ENCODE data around the gene NINL. TPM values are rescaled to one million over a fixed set of nuclear protein-coding genes. Genes with fewer than 3 reads are reported as not detected.

NINL gene
- total RNA-seq, 1 experiment from 2014 or later = 0.19 TPM

- H2AFZ ChIP-seq (ENCODE audit: low read length) = no peak overlapping the region
- DNase-seq = no peak
- no peak overlapping the region for H3K27ac ChIP-seq (ENCODE audit: low read length)
- H3K4me3 ChIP-seq (ENCODE audit: low read length) = no peak overlapping the region
- H3K79me2 ChIP-seq (ENCODE audit: low read length) = peaks cover 7% of the 10 kb centered on the region; the same call in 1 of the 2 replicates
- H4K20me1 ChIP-seq (ENCODE audit: insufficient read depth, low read depth, low read length) = no peaks in the 10 kb centered on the region
- peaks cover 65% of the 10 kb centered on the region for H3K36me3 ChIP-seq (ENCODE audit: insufficient read depth, low read length)
- no peaks in the 10 kb centered on the region for H3K27me3 ChIP-seq (ENCODE audit: low read length)
- peaks cover 1% of the 10 kb centered on the region for H3K4me1 ChIP-seq (ENCODE audit: low read length)
- no peaks in the 10 kb centered on the region for H3K9me2 ChIP-seq (replicated peaks; ENCODE audit: insufficient read depth, low read length)
- no peak overlapping the region for H3K4me2 ChIP-seq (ENCODE audit: low read depth, low read length, poor library complexity, severe bottlenecking)
- H3K9ac ChIP-seq (ENCODE audit: low read length) = no peak overlapping the region
- H3K9me3 ChIP-seq (ENCODE audit: low read length) = no peaks in the 10 kb centered on the region
These were observed 140.8 kb downstream of the NINL start for GRCh38 chr20:25444556-25444955.

GRCh38 chr20:25439328-25439727 is 146.0 kb downstream of the NINL start:
- H4K20me1 ChIP-seq (ENCODE audit: insufficient read depth, low read depth, low read length) = no peaks in the 10 kb centered on the region
- H3K27ac ChIP-seq (ENCODE audit: low read length) = peak overlapping the region; percentile 35
- H3K4me3 ChIP-seq (ENCODE audit: low read length) = no peak overlapping the region
- H3K4me2 ChIP-seq (ENCODE audit: low read depth, low read length, poor library complexity, severe bottlenecking) = peak overlapping the region; percentile 26
- no peak overlapping the region for H2AFZ ChIP-seq (ENCODE audit: low read length)
- H3K36me3 ChIP-seq (ENCODE audit: insufficient read depth, low read length) = peaks cover 45% of the 10 kb centered on the region
- H3K79me2 ChIP-seq (ENCODE audit: low read length) = peaks cover 8% of the 10 kb centered on the region
- no peak overlapping the region for H3K9ac ChIP-seq (ENCODE audit: low read length)
- DNase-seq = peak; percentile 77
- H3K9me2 ChIP-seq (replicated peaks; ENCODE audit: insufficient read depth, low read length) = no peaks in the 10 kb centered on the region
- no peaks in the 10 kb centered on the region for H3K27me3 ChIP-seq (ENCODE audit: low read length)
- H3K9me3 ChIP-seq (ENCODE audit: low read length) = no peaks in the 10 kb centered on the region
- H3K4me1 ChIP-seq (ENCODE audit: low read length) = peaks cover 18% of the 10 kb centered on the region

GRCh38 chr20:25437153-25437581 is 148.2 kb downstream of the NINL start:
- Histone ChIP-seq H3K4me1 (ENCODE audit: low read length) (peaks cover 18% of the 10 kb centered on the region), H3K4me2 (ENCODE audit: low read depth, low read length, poor library complexity, severe bottlenecking) (no peak overlapping the region), H3K36me3 (ENCODE audit: insufficient read depth, low read length) (peaks cover 44% of the 10 kb centered on the region; the same call in 1 of the 2 replicates)

GRCh38 chr20:25424536-25424935 is 160.8 kb downstream of the NINL start:
- H3K4me2 ChIP-seq (ENCODE audit: low read depth, low read length, poor library complexity, severe bottlenecking) = no peak overlapping the region
- no peak overlapping the region for H2AFZ ChIP-seq (ENCODE audit: low read length)
- peaks cover 8% of the 10 kb centered on the region; the same call in 1 of the 2 replicates for H3K79me2 ChIP-seq (ENCODE audit: low read length)
- H4K20me1 ChIP-seq (ENCODE audit: insufficient read depth, low read depth, low read length) = no peaks in the 10 kb centered on the region
- H3K27ac ChIP-seq (ENCODE audit: low read length) = no peak overlapping the region
- H3K4me3 ChIP-seq (ENCODE audit: low read length) = no peak overlapping the region
- no peaks in the 10 kb centered on the region for H3K4me1 ChIP-seq (ENCODE audit: low read length)
- H3K36me3 ChIP-seq (ENCODE audit: insufficient read depth, low read length) = peaks cover 60% of the 10 kb centered on the region
- no peaks in the 10 kb centered on the region for H3K9me2 ChIP-seq (replicated peaks; ENCODE audit: insufficient read depth, low read length)
- DNase-seq = no peak
- no peak overlapping the region for H3K9ac ChIP-seq (ENCODE audit: low read length)
- H3K9me3 ChIP-seq (ENCODE audit: low read length) = no peaks in the 10 kb centered on the region
- no peaks in the 10 kb centered on the region for H3K27me3 ChIP-seq (ENCODE audit: low read length)

More at GRCh38 chr20:25437153-25437581, 148.2 kb downstream of the NINL start:
- no peak for DNase-seq
- H2AFZ ChIP-seq (ENCODE audit: low read length) = no peak overlapping the region
- H3K9me3 ChIP-seq (ENCODE audit: low read length) = no peaks in the 10 kb centered on the region
- no peak overlapping the region for H3K9ac ChIP-seq (ENCODE audit: low read length)
- no peak overlapping the region for H3K4me3 ChIP-seq (ENCODE audit: low read length)
- no peaks in the 10 kb centered on the region for H4K20me1 ChIP-seq (ENCODE audit: insufficient read depth, low read depth, low read length)
- H3K79me2 ChIP-seq (ENCODE audit: low read length) = peaks cover 8% of the 10 kb centered on the region
- H3K27me3 ChIP-seq (ENCODE audit: low read length) = no peaks in the 10 kb centered on the region
- no peak overlapping the region for H3K27ac ChIP-seq (ENCODE audit: low read length)
- H3K9me2 ChIP-seq (replicated peaks; ENCODE audit: insufficient read depth, low read length) = no peaks in the 10 kb centered on the region

- Histone ChIP-seq H3K9me2 (replicated peaks; ENCODE audit: insufficient read depth, low read length) (no peaks in the 10 kb centered on the region), H3K4me1 (ENCODE audit: low read length) (no peaks in the 10 kb centered on the region), H3K27me3 (ENCODE audit: low read length) (no peaks in the 10 kb centered on the region), H4K20me1 (ENCODE audit: insufficient read depth, low read depth, low read length) (no peaks in the 10 kb centered on the region), H3K9ac (ENCODE audit: low read length) (no peak overlapping the region), H2AFZ (ENCODE audit: low read length) (no peak overlapping the region), H3K36me3 (ENCODE audit: insufficient read depth, low read length) (peaks cover 59% of the 10 kb centered on the region), H3K4me2 (ENCODE audit: low read depth, low read length, poor library complexity, severe bottlenecking) (no peak overlapping the region), H3K9me3 (ENCODE audit: low read length) (no peaks in the 10 kb centered on the region), H3K27ac (ENCODE audit: low read length) (no peak overlapping the region), H3K4me3 (ENCODE audit: low read length) (no peak overlapping the region), H3K79me2 (ENCODE audit: low read length) (peaks cover 21% of the 10 kb centered on the region)
- no peak for DNase-seq
These were observed 163.3 kb downstream of the NINL start for GRCh38 chr20:25422032-25422431.

- Histone ChIP-seq H3K36me3 (ENCODE audit: insufficient read depth, low read length) (peaks cover 59% of the 10 kb centered on the region), H3K27me3 (ENCODE audit: low read length) (no peaks in the 10 kb centered on the region), H3K4me3 (ENCODE audit: low read length) (no peak overlapping the region), H3K9ac (ENCODE audit: low read length) (no peak overlapping the region), H3K4me1 (ENCODE audit: low read length) (no peaks in the 10 kb centered on the region), H4K20me1 (ENCODE audit: insufficient read depth, low read depth, low read length) (no peaks in the 10 kb centered on the region), H3K9me3 (ENCODE audit: low read length) (no peaks in the 10 kb centered on the region), H3K4me2 (ENCODE audit: low read depth, low read length, poor library complexity, severe bottlenecking) (no peak overlapping the region), H3K79me2 (ENCODE audit: low read length) (peaks cover 17% of the 10 kb centered on the region), H3K9me2 (replicated peaks; ENCODE audit: insufficient read depth, low read length) (no peaks in the 10 kb centered on the region), H2AFZ (ENCODE audit: low read length) (no peak overlapping the region), H3K27ac (ENCODE audit: low read length) (no peak overlapping the region)
- no peak for DNase-seq
These were observed 164.2 kb downstream of the NINL start for GRCh38 chr20:25421102-25421501.

GRCh38 chr20:25418776-25419175 is 166.6 kb downstream of the NINL start:
- Histone ChIP-seq H3K27ac (ENCODE audit: low read length) (no peak overlapping the region), H3K9me2 (replicated peaks; ENCODE audit: insufficient read depth, low read length) (no peaks in the 10 kb centered on the region), H2AFZ (ENCODE audit: low read length) (no peak overlapping the region), H3K36me3 (ENCODE audit: insufficient read depth, low read length) (peaks cover 41% of the 10 kb centered on the region; the same call in 1 of the 2 replicates), H3K4me3 (ENCODE audit: low read length) (no peak overlapping the region), H3K9me3 (ENCODE audit: low read length) (no peaks in the 10 kb centered on the region), H3K9ac (ENCODE audit: low read length) (no peak overlapping the region), H4K20me1 (ENCODE audit: insufficient read depth, low read depth, low read length) (no peaks in the 10 kb centered on the region), H3K79me2 (ENCODE audit: low read length) (peaks cover 22% of the 10 kb centered on the region; the same call in 1 of the 2 replicates), H3K27me3 (ENCODE audit: low read length) (no peaks in the 10 kb centered on the region), H3K4me2 (ENCODE audit: low read depth, low read length, poor library complexity, severe bottlenecking) (no peak overlapping the region), H3K4me1 (ENCODE audit: low read length) (no peaks in the 10 kb centered on the region)
- no peak for DNase-seq

- H3K9ac ChIP-seq (ENCODE audit: low read length) = peak overlapping the region; percentile 90
- no peak overlapping the region for H2AFZ ChIP-seq (ENCODE audit: low read length)
- H3K4me3 ChIP-seq (ENCODE audit: low read length) = peak overlapping the region; percentile 94
- peaks cover 55% of the 10 kb centered on the region for H3K79me2 ChIP-seq (ENCODE audit: low read length)
- no peak for DNase-seq
- no peak overlapping the region; the same call in 1 of the 2 replicates for H3K27ac ChIP-seq (ENCODE audit: low read length)
- 0 out of 2 replicates have a peak, but pooled peaks cover 3% of the 10 kb centered on the region for H3K36me3 ChIP-seq (ENCODE audit: insufficient read depth, low read length)
- H3K9me2 ChIP-seq (replicated peaks; ENCODE audit: insufficient read depth, low read length) = no peaks in the 10 kb centered on the region
- no peaks in the 10 kb centered on the region for H4K20me1 ChIP-seq (ENCODE audit: insufficient read depth, low read depth, low read length)
- peaks cover 19% of the 10 kb centered on the region for H3K4me1 ChIP-seq (ENCODE audit: low read length)
- peak overlapping the region; percentile 94 for H3K4me2 ChIP-seq (ENCODE audit: low read depth, low read length, poor library complexity, severe bottlenecking)
- H3K9me3 ChIP-seq (ENCODE audit: low read length) = peaks cover under 1% of the 10 kb centered on the region; the same call in 1 of the 2 replicates
- no peaks in the 10 kb centered on the region for H3K27me3 ChIP-seq (ENCODE audit: low read length)
These were observed 176.4 kb downstream of the NINL start for GRCh38 chr20:25408890-25409289.
